Left ventricle myocardium inferior (tissue), 1 donor: Measurements from ENCODE around the gene RUFY1. TPM values are rescaled to one million over a fixed set of nuclear protein-coding genes. Genes with fewer than 3 reads are reported as not detected.
A peak's percentile ranks its signal among the peaks of the same experiment; 100 is the strongest.

Experiments
- DNase-seq: peaks from one replicate; pipeline ENCODE4 v3.0.0-alpha.2; 2020
- H3K27ac ChIP-seq: fragments of 200-600 bp; replicated peaks from 2 replicates; pipeline ENCODE4 v1.8.0; 2021
- H3K27me3 ChIP-seq: fragments of 200-600 bp; 2 replicates; pipeline ENCODE4 v1.8.0; 2021; ENCODE audit warnings: low read depth
- H3K36me3 ChIP-seq: fragments of 200-600 bp; 2 replicates; pipeline ENCODE4 v1.8.0; 2021
- H3K4me1 ChIP-seq: fragments of 200-600 bp; 2 replicates; pipeline ENCODE4 v1.8.0; 2021
- H3K4me3 ChIP-seq: fragments of 200-600 bp; 2 replicates; pipeline ENCODE4 v1.8.0; 2021; ENCODE audit warnings: mild to moderate bottlenecking, moderate library complexity
- H3K9me3 ChIP-seq: fragments of 200-600 bp; replicated peaks from 2 replicates; pipeline ENCODE4 v1.8.0; 2021
- CTCF ChIP-seq: fragments of 200-600 bp; IDR thresholded peaks from 2 replicates; pipeline ENCODE4 v1.8.0; 2021; ENCODE audit warnings: antibody characterized with exemption, mild to moderate bottlenecking, borderline replicate concordance
- intact Hi-C: fragments of 100-400 bp; cut with micrococcal nuclease; formaldehyde crosslinking; loops from one replicate; pipeline ENCODE4 v1.11.0; 2022
- total RNA-seq: library from RNA; stranded (reverse); fragmentation: NEBNext Ultra II Directional; extraction: Animal tissue kit (Norgen Biotek cat#: 25700); gene quantifications from one replicate; pipeline ENCODE4 v1.2.1, GENCODE V29; 2021
- donor health status: DM: no; HTN: yes; CAD: no; lungs with severe emphysema.

The RUFY1 gene
- total RNA-seq, 1 donor from 2014 or later, result 21.5 TPM

DNA sequence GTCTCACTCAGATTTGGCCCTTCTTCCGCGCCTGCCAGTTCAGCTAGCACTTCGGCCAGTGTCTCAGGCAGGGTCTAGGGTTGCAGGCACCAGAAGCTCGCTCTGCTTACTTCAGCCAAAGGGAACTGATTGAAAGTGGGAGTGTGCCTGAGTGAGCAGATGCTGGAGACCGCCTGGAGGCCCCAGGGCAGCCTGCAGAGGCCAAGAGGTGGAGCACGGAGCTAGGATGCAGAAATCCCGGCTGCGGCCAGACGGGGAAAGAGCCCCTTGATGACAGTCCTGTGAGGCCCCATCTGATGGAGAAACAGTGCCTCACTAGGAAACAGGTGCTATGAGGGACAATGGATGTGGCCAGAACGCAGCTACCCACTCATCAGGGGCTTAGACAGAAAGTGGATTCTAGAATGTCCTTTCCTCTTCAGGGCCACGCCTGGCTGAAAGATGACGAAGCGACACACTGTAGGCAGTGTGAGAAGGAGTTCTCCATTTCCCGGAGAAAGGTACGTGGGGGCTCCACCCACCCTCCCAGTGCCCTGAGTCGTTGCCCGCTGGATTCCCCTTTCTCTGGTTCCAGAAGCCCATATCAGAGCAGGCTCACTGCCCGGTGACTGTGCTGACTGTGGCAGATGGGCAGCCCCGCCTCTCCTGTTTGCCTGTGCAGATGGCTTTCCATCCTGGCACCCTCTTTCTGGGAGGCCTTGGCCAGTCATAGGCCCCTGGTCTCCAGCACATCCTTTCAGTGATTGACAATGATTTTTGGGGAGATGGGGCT, 57.0 kb downstream of the RUFY1 start:
- no peak overlapping the region for H3K4me3 ChIP-seq
- peaks cover 60% of the 10 kb centered on the region for H3K4me1 ChIP-seq
- peaks cover 79% of the 10 kb centered on the region for H3K36me3 ChIP-seq
- peak; percentile 60 for DNase-seq
- no peaks in the 10 kb centered on the region for H3K27me3 ChIP-seq
- no peaks in the 10 kb centered on the region for H3K9me3 ChIP-seq
- no peak for TF ChIP-seq CTCF
- intact Hi-C loops, result no loop called here
- H3K27ac ChIP-seq, result peak overlapping the region; percentile 37

GRCh38 chr5:179608131-179608581, 57.8 kb downstream of the RUFY1 start:
- DNase-seq, result no peak
- no peak for TF ChIP-seq CTCF
- Histone ChIP-seq H3K4me3 (no peak overlapping the region), H3K4me1 (peaks cover 68% of the 10 kb centered on the region), H3K27me3 (no peaks in the 10 kb centered on the region), H3K9me3 (no peaks in the 10 kb centered on the region), H3K27ac (peak overlapping the region; percentile 37), H3K36me3 (peaks cover 79% of the 10 kb centered on the region)
- intact Hi-C loops, result no loop called here

- Histone ChIP-seq H3K4me1 (peaks cover 80% of the 10 kb centered on the region), H3K27ac (peak overlapping the region; percentile 54)
- TF ChIP-seq CTCF, result no peak
Observed at GRCh38 chr5:179609834-179610108, 59.4 kb downstream of the RUFY1 start.

DNA sequence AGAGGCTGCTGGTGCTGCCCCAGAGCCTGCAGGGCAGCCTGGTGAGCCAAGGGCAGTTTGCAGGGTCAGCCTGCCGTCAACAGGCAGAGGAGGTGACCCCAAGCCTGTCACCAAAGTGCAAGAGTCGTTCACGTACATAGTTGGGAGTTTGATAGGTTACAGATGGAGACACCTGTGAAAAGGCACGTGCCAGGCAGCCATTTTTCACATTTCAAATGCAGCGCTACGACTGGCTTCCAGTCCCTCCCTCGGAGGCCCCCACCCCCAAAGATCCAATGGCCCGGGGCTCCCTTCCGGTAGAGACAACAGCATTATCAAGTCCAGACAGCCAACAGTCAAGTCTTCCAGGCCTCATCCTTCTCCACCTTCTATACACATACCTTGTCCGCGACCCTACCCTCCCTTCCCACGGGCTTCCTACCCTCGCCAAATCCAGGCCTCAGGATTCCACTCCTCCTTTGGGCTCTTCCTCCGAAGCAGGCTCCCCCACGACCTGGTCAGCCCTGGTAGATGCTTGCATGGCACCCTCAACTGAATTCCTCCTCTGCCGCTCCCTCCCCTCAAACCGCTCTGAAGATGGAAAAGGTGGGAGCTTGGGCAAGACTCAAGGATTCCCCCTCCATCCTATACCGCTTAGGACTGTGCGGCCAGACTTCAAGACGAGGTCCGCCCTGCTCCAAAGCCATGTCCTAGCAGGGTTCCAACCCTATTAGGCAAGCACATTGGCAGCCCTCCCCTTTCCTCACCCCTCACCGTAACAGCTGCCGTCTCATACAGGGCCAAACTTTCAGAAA, 60.0 kb downstream of the RUFY1 start:
- peak; percentile 33 for DNase-seq
- Histone ChIP-seq H3K27ac (peak overlapping the region; percentile 54), H3K36me3 (peaks cover 93% of the 10 kb centered on the region), H3K4me3 (no peak overlapping the region), H3K4me1 (peaks cover 85% of the 10 kb centered on the region), H3K9me3 (no peaks in the 10 kb centered on the region), H3K27me3 (no peaks in the 10 kb centered on the region)
- intact Hi-C loops, result no loop called here
- no peak for TF ChIP-seq CTCF

More at GRCh38 chr5:179609834-179610108, 59.4 kb downstream of the RUFY1 start:
- H3K36me3 ChIP-seq, result peaks cover 91% of the 10 kb centered on the region
- intact Hi-C loops, result no loop called here
- no peak for DNase-seq
- H3K9me3 ChIP-seq, result no peaks in the 10 kb centered on the region
- H3K4me3 ChIP-seq, result no peak overlapping the region
- H3K27me3 ChIP-seq, result no peaks in the 10 kb centered on the region

GRCh38 chr5:179610903-179611265, 60.5 kb downstream of the RUFY1 start:
- no peak for TF ChIP-seq CTCF
- H3K4me3 ChIP-seq, result no peak overlapping the region
- H3K9me3 ChIP-seq, result no peaks in the 10 kb centered on the region
- peak overlapping the region; percentile 54 for H3K27ac ChIP-seq
- intact Hi-C loops, result no loop called here
- no peaks in the 10 kb centered on the region for H3K27me3 ChIP-seq
- peaks cover 93% of the 10 kb centered on the region for H3K36me3 ChIP-seq
- DNase-seq, result no peak
- H3K4me1 ChIP-seq, result peaks cover 91% of the 10 kb centered on the region
